T-cell (primary cell): Measurements from ENCODE around the gene ANKS4B. TPM values are rescaled to one million over a fixed set of nuclear protein-coding genes. Genes with fewer than 3 reads are reported as not detected.
"Not testable (repeated sequence)": the region's sequence is repeated elsewhere in the genome, so short reads cannot be mapped to it uniquely, and the experiment has no call there.

Experiments
- ATAC-seq, 4 experiments: fragments of 200-7000 bp in 3 of 4; fragments of 150-1000 bp in 1 of 4; cut with Tn5 transposase; replicated peaks in 1 of 4; 1 replicate in 3 of 4; 2 replicates in 1 of 4; pipeline ENCODE4 v1.10.0; 2021; ENCODE audit warnings: moderate library complexity in 3 of 4, mild to moderate bottlenecking in 2 of 4, moderate number of reproducible peaks in 1 of 4
- CTCF ChIA-PET, 2 donors: fragments of 300-600 bp; sonication (Branson Sonifier 250); formaldehyde crosslinking; loops; one replicate each; lab custom pipeline; 2022; ENCODE audit warnings: antibody characterized with exemption in 2 of 2; lab: Charles Lee
- POLR2A ChIA-PET, 2 donors: fragments of 300-600 bp; sonication (Branson Sonifier 250); formaldehyde crosslinking; loops; one replicate each; lab custom pipeline; 2022; ENCODE audit warnings: antibody characterized with exemption in 2 of 2; lab: Charles Lee
- DNase-seq, 35 experiments: peaks; one replicate each; pipeline versions ENCODE4 v3.0.0 to v3.0.0-alpha.2; 2013 to 2023
- H3K27ac ChIP-seq: one replicate; pipeline ENCODE4 v1.5.1; 2013; ENCODE audit warnings: low read length
- H3K27me3 ChIP-seq, 2 experiments: replicated peaks in 1 of 2; 1 replicate in 1 of 2; 2 replicates in 1 of 2; pipeline versions ENCODE4 v1.6.1 to v1.7.0; 2013; ENCODE audit warnings: low read length in 1 of 2, mixed read lengths in 1 of 2; ENCODE audit not compliant: control insufficient read depth in 2 of 2, insufficient read depth in 2 of 2; ENCODE audit errors: extremely low read depth in 1 of 2
- H3K36me3 ChIP-seq, 2 donors: 1 replicate in 1 of 2; 2 replicates in 1 of 2; pipeline versions ENCODE4 v1.6.1 to v1.7.0; 2013; ENCODE audit warnings: low read length in 1 of 2; ENCODE audit not compliant: control insufficient read depth in 2 of 2, insufficient read depth in 1 of 2; ENCODE audit errors: extremely low read depth in 1 of 2
- H3K4me1 ChIP-seq, 2 experiments: 1 replicate in 1 of 2; 2 replicates in 1 of 2; pipeline versions ENCODE4 v1.6.1 to v1.7.0; 2013; ENCODE audit warnings: low read length in 2 of 2, mixed read lengths in 1 of 2; ENCODE audit not compliant: insufficient read depth in 2 of 2, control insufficient read depth in 1 of 2; ENCODE audit errors: extremely low read depth in 1 of 2
- H3K4me3 ChIP-seq, 2 donors: 1 replicate in 1 of 2; 2 replicates in 1 of 2; pipeline versions ENCODE4 v1.5.1 to v1.7.0; 2013; ENCODE audit warnings: mild to moderate bottlenecking in 2 of 2, low read length in 1 of 2, moderate library complexity in 1 of 2; ENCODE audit not compliant: control insufficient read depth in 1 of 2; ENCODE audit errors: extremely low read depth in 1 of 2
- H3K9me3 ChIP-seq: 2 replicates; pipeline ENCODE4 v1.7.0; 2013
- H3K27ac Mint-ChIP-seq, 2 donors: one replicate each; pipeline ENCODE4 v1.8.0; 2020 to 2021; ENCODE audit warnings: mild to moderate bottlenecking in 2 of 2, mixed read lengths in 2 of 2
- H3K27me3 Mint-ChIP-seq, 2 donors: one replicate each; pipeline ENCODE4 v1.8.0; 2021 to 2022; ENCODE audit warnings: mixed read lengths in 2 of 2
- H3K36me3 Mint-ChIP-seq: one replicate; pipeline ENCODE4 v1.8.0; 2021; ENCODE audit warnings: mixed read lengths
- H3K4me1 Mint-ChIP-seq, 3 donors: one replicate each; pipeline ENCODE4 v1.8.0; 2020 to 2022; ENCODE audit warnings: mixed read lengths in 3 of 3, mild to moderate bottlenecking in 1 of 3
- H3K4me3 Mint-ChIP-seq, 3 donors: one replicate each; pipeline ENCODE4 v1.8.0; 2020 to 2022; ENCODE audit warnings: mild to moderate bottlenecking in 3 of 3, mixed read lengths in 3 of 3, moderate library complexity in 3 of 3
- H3K9me3 Mint-ChIP-seq, 3 donors: one replicate each; pipeline ENCODE4 v1.8.0; 2020 to 2022; ENCODE audit warnings: mixed read lengths in 3 of 3
- whole genome bisulfite sequencing: methylation state at CpG from one replicate; pipeline ENCODE4 v1.1.5; 2013; ENCODE audit warnings: missing lambda C conversion rate; ENCODE audit not compliant: insufficient coverage; 5-methylcytosine and 5-hydroxymethylcytosine counted together
- total RNA-seq, 35 experiments: library from RNA in 6 of 35; stranded (reverse) in 6 of 35; fragments of 120-200 nt in 1 of 35; gene quantifications; one replicate each; pipeline versions ENCODE4 v1.2.1 to v1.2.4 and lab custom pipeline; 2013 to 2026

Gene ANKS4B
- total RNA-seq, 5 donors from 2014 or later (not counting 1 experiment from before 2014, with no cell fraction given): 0.06 to 0.09 TPM; not detected in 3

- peaks cover 0 to 7% (median 2%) of the 10 kb centered on the region in 3 donors for H3K4me1 Mint-ChIP-seq
- Histone ChIP-seq H3K36me3 (no peaks in the 10 kb centered on the region), H3K4me1 (no peaks in the 10 kb centered on the region), H3K27ac (no peak overlapping the region), H3K4me3 (no peak overlapping the region), H3K9me3 (no peaks in the 10 kb centered on the region), H3K27me3 (peaks cover 8 to 20% of the 10 kb centered on the region in 2 experiments)
- H3K27ac Mint-ChIP-seq: no peak overlapping the region
- CTCF ChIA-PET: no interaction called here
- peaks cover 39 to 46% of the 10 kb centered on the region in 2 donors for H3K27me3 Mint-ChIP-seq
- no peak for DNase-seq
- H3K36me3 Mint-ChIP-seq: peaks cover 2% of the 10 kb centered on the region
- H3K9me3 Mint-ChIP-seq: peaks cover 0 to 7% (median 6%) of the 10 kb centered on the region in 3 donors
- POLR2A ChIA-PET: interaction anchor here in 1 of 2 donors (0.6 kb wide), 1 partner anchor 911 kb away, joined by 12 read pairs; no protein-coding TSS in a partner anchor
- ATAC-seq: no peak
- no CpG with 5 or more reads among the region's 1 CpG for WGBS
- H3K4me3 Mint-ChIP-seq: no peak overlapping the region
Measured at GRCh38 chr16:21285314-21285713, 51.8 kb downstream of the ANKS4B start.

- H3K4me3 ChIP-seq, H3K27ac ChIP-seq, H3K4me3 Mint-ChIP-seq, H3K27me3 ChIP-seq, H3K9me3 Mint-ChIP-seq, H3K27ac Mint-ChIP-seq, H3K4me1 Mint-ChIP-seq, H3K9me3 ChIP-seq, H3K4me1 ChIP-seq, DNase-seq, ATAC-seq, H3K36me3 Mint-ChIP-seq, H3K36me3 ChIP-seq, POLR2A ChIA-PET: not testable (repeated sequence)
- H3K27me3 Mint-ChIP-seq: peaks cover 38 to 43% of the 10 kb centered on the region in 2 donors
- 100% methylated on average over 1 of the region's 3 CpGs for WGBS
- CTCF ChIA-PET: interaction anchor here in 1 of 2 donors (0.5 kb wide), 1 partner anchor 131 kb away, joined by 5 read pairs; no protein-coding TSS in a partner anchor
Measured at GRCh38 chr16:21289789-21290188, 56.3 kb downstream of the ANKS4B start.

- POLR2A ChIA-PET: no interaction called here
- peaks cover 0 to 14% of the 10 kb centered on the region in 2 experiments for H3K27me3 ChIP-seq
- DNase-seq (peak in 14 of 35 experiments; percentile 3 to 48 (median 12)), ATAC-seq (peak; percentile 47 to 71 (median 68))
- CTCF ChIA-PET: no interaction called here
- H3K27ac ChIP-seq: no peak overlapping the region
- peaks cover 10 to 17% of the 10 kb centered on the region in 2 experiments for H3K4me1 ChIP-seq
- no peaks in the 10 kb centered on the region for H3K9me3 Mint-ChIP-seq
- peaks cover 6 to 16% of the 10 kb centered on the region in 2 donors for H3K27me3 Mint-ChIP-seq
- no peak overlapping the region for H3K27ac Mint-ChIP-seq
- no peaks in the 10 kb centered on the region for H3K9me3 ChIP-seq
- H3K4me3 Mint-ChIP-seq: peak overlapping the region; percentile 80 to 97 (median 86)
- peak overlapping the region; percentile 52 to 93 for H3K4me3 ChIP-seq
- no peaks in the 10 kb centered on the region for H3K36me3 Mint-ChIP-seq
- no peaks in the 10 kb centered on the region for H3K36me3 ChIP-seq
- peaks cover 22 to 27% (median 27%) of the 10 kb centered on the region in 3 donors for H3K4me1 Mint-ChIP-seq
- WGBS: under 1% methylated on average over 32 of the region's 36 CpGs
Measured at GRCh38 chr16:21300309-21301167, 67.0 kb downstream of the ANKS4B start.

- peak in 12 of 35 experiments; percentile 2 to 33 (median 18) for DNase-seq
- Mint-ChIP-seq H3K27ac (no peak overlapping the region), H3K36me3 (no peaks in the 10 kb centered on the region), H3K4me3 (peak overlapping the region; percentile 80 to 97 (median 86)), H3K27me3 (peaks cover 6 to 12% of the 10 kb centered on the region in 2 donors), H3K4me1 (peaks cover 22 to 27% (median 27%) of the 10 kb centered on the region in 3 donors), H3K9me3 (no peaks in the 10 kb centered on the region)
- peaks cover 0 to 15% of the 10 kb centered on the region in 2 experiments for H3K27me3 ChIP-seq
- peak; percentile 57 to 74 (median 62) for ATAC-seq
- H3K4me1 ChIP-seq: peaks cover 10 to 17% of the 10 kb centered on the region in 2 experiments
- POLR2A ChIA-PET: no interaction called here
- CTCF ChIA-PET: no interaction called here
- no peak overlapping the region for H3K27ac ChIP-seq
- no peaks in the 10 kb centered on the region for H3K36me3 ChIP-seq
- peak overlapping the region; percentile 52 to 93 for H3K4me3 ChIP-seq
- WGBS: 0% methylated on average over 53 of the region's 60 CpGs
- H3K9me3 ChIP-seq: no peaks in the 10 kb centered on the region
Measured at GRCh38 chr16:21301168-21301894, 67.8 kb downstream of the ANKS4B start.

- peaks cover 0 to 15% of the 10 kb centered on the region in 2 experiments for H3K27me3 ChIP-seq
- Mint-ChIP-seq H3K4me3 (peak overlapping the region; percentile 56 to 97 (median 86)), H3K4me1 (peaks cover 22 to 27% (median 27%) of the 10 kb centered on the region in 3 donors), H3K9me3 (no peaks in the 10 kb centered on the region), H3K36me3 (no peaks in the 10 kb centered on the region), H3K27me3 (peaks cover 6 to 14% of the 10 kb centered on the region in 2 donors), H3K27ac (no peak overlapping the region)
- DNase-seq (no peak), ATAC-seq (no peak)
- POLR2A ChIA-PET: no interaction called here
- 2% methylated on average over 14 of the region's 17 CpGs for WGBS
- H3K36me3 ChIP-seq: no peaks in the 10 kb centered on the region
- no peaks in the 10 kb centered on the region for H3K9me3 ChIP-seq
- no peak overlapping the region for H3K27ac ChIP-seq
- peak overlapping the region; percentile 17 to 93 for H3K4me3 ChIP-seq
- H3K4me1 ChIP-seq: peaks cover 10 to 17% of the 10 kb centered on the region in 2 experiments
- CTCF ChIA-PET: no interaction called here
Measured at GRCh38 chr16:21301895-21302291, 68.4 kb downstream of the ANKS4B start.

- no peaks in the 10 kb centered on the region for H3K36me3 Mint-ChIP-seq
Measured at GRCh38 chr16:21302454-21302853, 69.0 kb downstream of the ANKS4B start.

More at GRCh38 chr16:21302454-21302853, 69.0 kb downstream of the ANKS4B start:
- DNase-seq (no peak), ATAC-seq (no peak)
- Histone ChIP-seq H3K27me3 (peaks cover 0 to 15% of the 10 kb centered on the region in 2 experiments), H3K27ac (no peak overlapping the region), H3K4me1 (peaks cover 10 to 17% of the 10 kb centered on the region in 2 experiments), H3K4me3 (no peak overlapping the region), H3K36me3 (no peaks in the 10 kb centered on the region), H3K9me3 (no peaks in the 10 kb centered on the region)
- Mint-ChIP-seq H3K4me3 (peak overlapping the region; percentile 56 to 97 (median 86)), H3K27ac (no peak overlapping the region), H3K27me3 (peaks cover 4 to 16% of the 10 kb centered on the region in 2 donors), H3K9me3 (no peaks in the 10 kb centered on the region), H3K4me1 (peaks cover 22 to 27% (median 27%) of the 10 kb centered on the region in 3 donors)
- WGBS: 100% methylated on average over 1 of the region's 3 CpGs
- ChIA-PET POLR2A (no interaction called here), CTCF (no interaction called here)
